C4-2B (cell line): ENCODE results near the gene TK2.

ENCODE experiments used
- H3K27ac ChIP-seq: fragments of 450-650 bp; 2 replicates; pipeline ENCODE4 v1.5.1; 2017
- CTCF ChIP-seq: fragments of 450-650 bp; conservative IDR thresholded peaks from 2 replicates; pipeline ENCODE4 v1.5.1; 2017; ENCODE audit warnings: mild to moderate bottlenecking
- ZFX ChIP-seq: fragments of 450-650 bp; IDR thresholded peaks from 2 replicates; pipeline ENCODE4 v1.6.1; 2017

Gene TK2

GRCh38 chr16:66480265-66481080 lies 69.4 kb downstream of the TK2 start:
- TF ChIP-seq ZFX (no peak), CTCF (no peak)
- no peak overlapping the region for H3K27ac ChIP-seq

- TF ChIP-seq ZFX (no peak), CTCF (no peak)
- no peak overlapping the region for H3K27ac ChIP-seq
These were observed 70.2 kb downstream of the TK2 start for GRCh38 chr16:66479661-66480264.

GRCh38 chr16:66478733-66479511 lies 71.0 kb downstream of the TK2 start:
- no peak for TF ChIP-seq ZFX
- peak; percentile 87 for TF ChIP-seq CTCF
- peak overlapping the region; percentile 15 for H3K27ac ChIP-seq

- TF ChIP-seq ZFX (no peak), CTCF (no peak)
- no peak overlapping the region for H3K27ac ChIP-seq
These were observed 72.8 kb downstream of the TK2 start for GRCh38 chr16:66477028-66477515.

- TF ChIP-seq ZFX (no peak), CTCF (no peak)
- no peak overlapping the region for H3K27ac ChIP-seq
These were observed 73.4 kb downstream of the TK2 start for GRCh38 chr16:66476328-66477027.

GRCh38 chr16:66475232-66475631 lies 74.7 kb downstream of the TK2 start:
- TF ChIP-seq ZFX (no peak), CTCF (no peak)
- H3K27ac ChIP-seq: peak overlapping the region; percentile 22; the same call in 1 of the 2 replicates
